ENCODE measurements around the gene KXD1. TPM values are rescaled to one million over a fixed set of nuclear protein-coding genes. Genes with fewer than 3 reads are reported as not detected.
"Not testable (repeated sequence)": the region's sequence is repeated elsewhere in the genome, so short reads cannot be mapped to it uniquely, and the experiment has no call there.

KXD1 gene
- total RNA-seq, 2 experiments from 2014 or later = 95.4 to 100.0 TPM

GRCh38 chr19:18522124-18522861 lies 35.4 kb upstream of the KXD1 start:
- Mint-ChIP-seq H3K4me1 (peaks cover 16% of the 10 kb centered on the region), H3K36me3 (ENCODE audit: low read depth) (peaks cover 3% of the 10 kb centered on the region), H3K9me3 (no peaks in the 10 kb centered on the region), H3K27ac (peak overlapping the region; percentile 97), H3K4me3 (peak overlapping the region; percentile 89), H3K27me3 (no peaks in the 10 kb centered on the region)
- CTCF ChIA-PET = interaction anchor here (0.6 to 1.8 kb wide), 9 partner anchors 10 to 230 kb away, joined by 3 to 6 read pairs (median 4); partner anchors contain the start of gene REX1BD
- peak; percentile 100 for DNase-seq
- POLR2A ChIA-PET = interaction anchor here (0.6 kb wide), 1 partner anchor 50 kb away, joined by 3 read pairs; the partner anchor contains the start of gene UBA52

- H3K36me3 Mint-ChIP-seq (ENCODE audit: low read depth); DNase-seq; H3K27me3 Mint-ChIP-seq; H3K9me3 Mint-ChIP-seq: not testable (repeated sequence)
- ChIA-PET CTCF (interaction anchor here (0.6 to 1.8 kb wide), 10 partner anchors 9 to 66 kb away, joined by 3 to 6 read pairs (median 4); partner anchors contain the start of gene REX1BD), POLR2A (interaction anchor here (0.6 kb wide), 1 partner anchor 49 kb away, joined by 3 read pairs; the partner anchor contains the start of gene UBA52)
- peak overlapping the region; percentile 89 for H3K4me3 Mint-ChIP-seq
- peaks cover 16% of the 10 kb centered on the region for H3K4me1 Mint-ChIP-seq
- H3K27ac Mint-ChIP-seq = peak overlapping the region; percentile 97
Measured at GRCh38 chr19:18522862-18523440, 34.7 kb upstream of the KXD1 start.

DNA sequence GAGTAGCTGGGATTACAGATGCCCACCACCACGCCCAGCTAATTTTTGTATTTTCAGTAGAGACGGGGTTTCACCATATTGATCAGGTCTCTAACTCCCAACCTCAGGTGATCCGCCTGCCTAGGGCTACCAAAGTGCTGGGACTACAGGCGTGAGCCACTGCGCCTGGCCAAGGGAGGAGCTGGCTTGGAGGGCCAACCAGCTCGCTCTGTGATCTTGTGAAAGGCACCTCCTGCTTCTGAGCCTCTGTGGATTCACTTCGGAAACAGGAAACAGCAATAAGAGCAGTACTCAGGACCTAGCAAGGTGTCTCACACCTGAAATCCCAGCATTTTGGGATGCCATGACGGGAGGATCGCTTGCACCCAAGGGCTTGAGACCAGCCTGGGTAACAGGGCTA lies 33.8 kb upstream of the KXD1 start:
- POLR2A ChIA-PET = no interaction called here
- H3K9me3 Mint-ChIP-seq = no peaks in the 10 kb centered on the region
- peaks cover 3% of the 10 kb centered on the region for H3K36me3 Mint-ChIP-seq (ENCODE audit: low read depth)
- no peak overlapping the region for H3K4me3 Mint-ChIP-seq
- CTCF ChIA-PET = interaction anchor here (1.0 to 1.8 kb wide), 5 partner anchors 9 to 70 kb away, joined by 3 to 6 read pairs (median 4); partner anchors contain the start of gene REX1BD
- DNase-seq = no peak
- H3K4me1 Mint-ChIP-seq = peaks cover 16% of the 10 kb centered on the region
- no peaks in the 10 kb centered on the region for H3K27me3 Mint-ChIP-seq
- peak overlapping the region; percentile 97 for H3K27ac Mint-ChIP-seq

DNA sequence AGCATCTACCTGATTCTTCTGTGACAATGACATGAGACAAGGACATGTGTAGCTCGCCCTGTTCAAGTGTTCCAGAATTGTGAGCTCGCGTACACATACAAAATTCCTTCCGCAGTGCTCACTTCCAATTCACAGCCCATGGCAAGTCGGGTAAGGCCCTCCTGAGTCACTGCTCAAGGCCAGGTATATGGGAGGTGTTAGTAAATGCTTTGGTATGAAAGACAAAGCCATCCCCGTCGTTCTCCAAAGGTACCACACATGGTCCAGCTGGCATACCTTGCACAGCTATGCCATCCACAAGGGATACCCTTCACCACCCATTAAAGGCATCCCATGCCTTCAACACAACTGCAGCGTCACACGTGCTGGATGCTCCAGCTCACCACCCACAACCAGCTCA lies 31.4 kb upstream of the KXD1 start:
- CTCF ChIA-PET = interaction anchor here (0.7 to 3.7 kb wide), 3 partner anchors 16 to 63 kb away, joined by 3 to 8 read pairs (median 3); partner anchors contain the start of gene REX1BD
- Mint-ChIP-seq H3K36me3 (ENCODE audit: low read depth) (peaks cover 5% of the 10 kb centered on the region), H3K9me3 (no peaks in the 10 kb centered on the region), H3K27me3 (no peaks in the 10 kb centered on the region), H3K4me1 (peaks cover 8% of the 10 kb centered on the region), H3K4me3 (no peak overlapping the region), H3K27ac (no peak overlapping the region)
- POLR2A ChIA-PET = interaction anchor here (0.7 kb wide), 2 partner anchors 13 to 106 kb away, joined by 3 to 4 read pairs; no protein-coding TSS in a partner anchor
- DNase-seq = no peak

GRCh38 chr19:18529782-18530181 lies 27.9 kb upstream of the KXD1 start:
- Mint-ChIP-seq H3K27ac (no peak overlapping the region), H3K27me3 (no peaks in the 10 kb centered on the region), H3K9me3 (no peaks in the 10 kb centered on the region), H3K4me1 (peaks cover 2% of the 10 kb centered on the region), H3K36me3 (ENCODE audit: low read depth) (peaks cover 9% of the 10 kb centered on the region), H3K4me3 (no peak overlapping the region)
- POLR2A ChIA-PET = no interaction called here
- no peak for DNase-seq
- CTCF ChIA-PET = interaction anchor here (0.8 to 3.7 kb wide), 6 partner anchors 12 to 79 kb away, joined by 3 to 8 read pairs (median 3); partner anchors contain the start of gene KXD1

GRCh38 chr19:18531485-18531884 lies 26.2 kb upstream of the KXD1 start:
- POLR2A ChIA-PET = interaction anchor here (0.5 kb wide), 1 partner anchor 260 kb away, joined by 4 read pairs; no protein-coding TSS in a partner anchor
- no peaks in the 10 kb centered on the region for H3K27me3 Mint-ChIP-seq
- no peak overlapping the region for H3K27ac Mint-ChIP-seq
- H3K36me3 Mint-ChIP-seq (ENCODE audit: low read depth) = peaks cover 9% of the 10 kb centered on the region
- no peak for DNase-seq
- CTCF ChIA-PET = interaction anchor here (0.5 to 1.7 kb wide), 5 partner anchors 8 to 861 kb away, joined by 3 to 6 read pairs (median 3); no protein-coding TSS in a partner anchor
- no peaks in the 10 kb centered on the region for H3K9me3 Mint-ChIP-seq
- H3K4me3 Mint-ChIP-seq = no peak overlapping the region
- H3K4me1 Mint-ChIP-seq = peaks cover 2% of the 10 kb centered on the region

- H3K4me1 Mint-ChIP-seq = peaks cover 2% of the 10 kb centered on the region
- H3K27me3 Mint-ChIP-seq = no peaks in the 10 kb centered on the region
- H3K9me3 Mint-ChIP-seq = no peaks in the 10 kb centered on the region
- POLR2A ChIA-PET = interaction anchor here (0.5 kb wide), 1 partner anchor 261 kb away, joined by 4 read pairs; no protein-coding TSS in a partner anchor
- no peak overlapping the region for H3K27ac Mint-ChIP-seq
- no peak overlapping the region for H3K4me3 Mint-ChIP-seq
- peaks cover 13% of the 10 kb centered on the region for H3K36me3 Mint-ChIP-seq (ENCODE audit: low read depth)
- DNase-seq = no peak
- CTCF ChIA-PET = interaction anchor here (1.1 to 1.6 kb wide), 2 partner anchors 9 to 62 kb away, joined by 3 to 6 read pairs; no protein-coding TSS in a partner anchor
Measured at GRCh38 chr19:18532168-18532890, 25.3 kb upstream of the KXD1 start.

DNA sequence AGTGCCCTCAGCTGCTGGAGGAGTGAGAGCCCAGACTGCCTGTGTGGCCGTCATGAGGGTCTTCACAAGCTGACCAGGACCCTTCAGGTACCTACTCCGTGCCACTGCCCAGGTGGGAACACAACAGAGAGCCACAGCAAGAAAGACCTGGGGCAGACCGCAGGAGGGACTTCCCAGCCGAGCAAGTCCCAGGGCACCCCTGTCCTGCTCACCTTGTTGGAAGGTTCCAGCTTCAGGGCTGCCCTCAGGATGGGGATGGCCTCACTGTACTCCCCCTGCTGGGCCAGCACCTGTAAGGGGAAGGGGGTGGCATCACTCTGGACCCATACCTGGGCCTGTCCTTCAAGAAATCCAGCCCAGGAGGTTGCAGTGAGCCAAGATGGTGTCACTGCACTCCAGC lies 24.6 kb upstream of the KXD1 start:
- no peak for DNase-seq
- no peaks in the 10 kb centered on the region for H3K9me3 Mint-ChIP-seq
- peaks cover 2% of the 10 kb centered on the region for H3K4me1 Mint-ChIP-seq
- H3K27ac Mint-ChIP-seq = no peak overlapping the region
- POLR2A ChIA-PET = no interaction called here
- peaks cover 13% of the 10 kb centered on the region for H3K36me3 Mint-ChIP-seq (ENCODE audit: low read depth)
- CTCF ChIA-PET = interaction anchor here (0.6 to 1.6 kb wide), 3 partner anchors 10 to 636 kb away, joined by 3 to 6 read pairs (median 4); no protein-coding TSS in a partner anchor
- H3K27me3 Mint-ChIP-seq = no peaks in the 10 kb centered on the region
- H3K4me3 Mint-ChIP-seq = no peak overlapping the region

DNA sequence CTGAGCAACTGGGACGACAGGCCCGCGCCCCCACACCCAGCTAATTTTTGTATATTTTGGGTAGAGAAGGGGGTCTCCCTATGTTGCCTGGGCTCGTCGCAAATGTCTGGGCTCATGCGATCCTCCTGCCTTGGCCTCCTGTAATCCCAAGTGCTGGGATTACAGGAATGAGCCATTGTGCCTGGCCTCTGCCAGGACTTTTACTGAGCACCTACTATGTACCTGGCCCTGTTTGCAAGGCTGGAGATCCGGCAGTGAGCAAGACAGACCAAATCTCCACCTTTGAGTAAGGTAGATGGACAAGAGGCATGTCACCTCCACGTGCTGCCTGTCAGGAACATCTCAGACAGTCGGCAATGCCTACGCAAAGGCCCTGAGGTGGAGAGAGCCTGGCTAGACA lies 21.2 kb upstream of the KXD1 start:
- Mint-ChIP-seq H3K9me3 (no peaks in the 10 kb centered on the region), H3K27ac (no peak overlapping the region), H3K4me1 (peaks cover 5% of the 10 kb centered on the region), H3K4me3 (no peak overlapping the region), H3K36me3 (ENCODE audit: low read depth) (peaks cover 26% of the 10 kb centered on the region), H3K27me3 (no peaks in the 10 kb centered on the region)
- ChIA-PET CTCF (no interaction called here), POLR2A (no interaction called here)
- DNase-seq = no peak

- Mint-ChIP-seq H3K9me3 (no peaks in the 10 kb centered on the region), H3K4me3 (no peak overlapping the region), H3K27me3 (no peaks in the 10 kb centered on the region), H3K27ac (no peak overlapping the region), H3K4me1 (peaks cover 12% of the 10 kb centered on the region), H3K36me3 (ENCODE audit: low read depth) (peaks cover 23% of the 10 kb centered on the region)
- DNase-seq = no peak
- CTCF ChIA-PET = no interaction called here
- POLR2A ChIA-PET = no interaction called here
Measured at GRCh38 chr19:18537431-18537830, 20.2 kb upstream of the KXD1 start.

DNA sequence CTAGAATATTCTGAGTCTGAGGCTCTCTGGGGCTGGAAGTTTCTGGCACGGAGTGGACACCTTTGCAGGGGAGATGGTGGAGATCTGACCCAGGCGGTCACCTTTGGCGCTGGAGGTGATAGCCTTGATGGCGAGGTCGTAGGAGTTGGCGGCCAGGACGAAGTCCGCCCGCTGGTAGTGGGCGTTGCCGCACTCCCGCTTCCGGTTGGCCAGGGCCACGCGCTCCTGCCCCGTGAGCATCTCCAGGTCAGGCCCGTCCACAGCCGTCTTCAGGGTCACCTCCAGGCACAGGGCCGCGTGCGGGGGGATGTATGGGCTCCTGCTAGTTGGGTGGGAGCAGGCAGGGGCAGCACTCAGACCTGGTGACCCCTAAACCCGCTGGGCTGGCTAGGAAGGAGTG lies 19.6 kb upstream of the KXD1 start:
- Mint-ChIP-seq H3K9me3 (no peaks in the 10 kb centered on the region), H3K27me3 (no peaks in the 10 kb centered on the region), H3K27ac (no peak overlapping the region), H3K4me3 (no peak overlapping the region), H3K4me1 (peaks cover 15% of the 10 kb centered on the region), H3K36me3 (ENCODE audit: low read depth) (peaks cover 20% of the 10 kb centered on the region)
- POLR2A ChIA-PET = no interaction called here
- DNase-seq = no peak
- CTCF ChIA-PET = interaction anchor here (0.7 to 0.9 kb wide), 2 partner anchors 15 to 18 kb away, joined by 3 to 5 read pairs; no protein-coding TSS in a partner anchor

DNA sequence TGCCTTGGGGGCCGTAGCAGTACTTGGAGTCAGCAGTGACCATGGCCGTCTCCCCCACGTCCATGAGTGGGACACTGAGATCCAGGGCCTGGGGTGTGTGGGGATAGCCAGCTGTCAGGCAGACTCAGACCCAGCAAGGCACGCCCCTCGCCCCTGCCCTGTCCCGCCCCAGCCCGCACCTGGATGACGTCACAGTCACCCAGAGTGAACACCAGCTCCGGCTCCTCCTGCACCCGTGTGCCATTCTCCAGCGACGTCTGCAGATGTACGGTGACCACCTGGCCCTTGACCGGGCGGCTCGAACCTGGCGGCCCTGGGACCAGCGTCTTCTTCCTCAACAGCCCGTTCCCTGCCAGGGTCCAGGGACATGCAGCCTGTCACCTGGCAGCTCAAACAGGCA lies 18.3 kb upstream of the KXD1 start:
- CTCF ChIA-PET = no interaction called here
- H3K27ac Mint-ChIP-seq = peak overlapping the region; percentile 19
- H3K4me3 Mint-ChIP-seq = no peak overlapping the region
- H3K36me3 Mint-ChIP-seq (ENCODE audit: low read depth) = peaks cover 18% of the 10 kb centered on the region
- peaks cover 21% of the 10 kb centered on the region for H3K4me1 Mint-ChIP-seq
- H3K27me3 Mint-ChIP-seq = no peaks in the 10 kb centered on the region
- DNase-seq = no peak
- no peaks in the 10 kb centered on the region for H3K9me3 Mint-ChIP-seq
- POLR2A ChIA-PET = interaction anchor here (0.5 kb wide), 1 partner anchor 13 kb away, joined by 4 read pairs; no protein-coding TSS in a partner anchor

Data from activated CD4-positive, alpha-beta T cell treated with anti-CD3 and anti-CD28 coated beads, Interleukin-2, amount 10 ng/mL, durations not matched to agents 7 days and 5 days (primary cell).